SKM-1 (cell line): ENCODE results near the gene GIMAP7.

Experiments used
- DNase-seq: peaks from one replicate; lab custom pipeline; 2025; ENCODE audit not compliant: unreplicated experiment; lab: John Stamatoyannopoulos, UW

The GIMAP7 gene

DNA sequence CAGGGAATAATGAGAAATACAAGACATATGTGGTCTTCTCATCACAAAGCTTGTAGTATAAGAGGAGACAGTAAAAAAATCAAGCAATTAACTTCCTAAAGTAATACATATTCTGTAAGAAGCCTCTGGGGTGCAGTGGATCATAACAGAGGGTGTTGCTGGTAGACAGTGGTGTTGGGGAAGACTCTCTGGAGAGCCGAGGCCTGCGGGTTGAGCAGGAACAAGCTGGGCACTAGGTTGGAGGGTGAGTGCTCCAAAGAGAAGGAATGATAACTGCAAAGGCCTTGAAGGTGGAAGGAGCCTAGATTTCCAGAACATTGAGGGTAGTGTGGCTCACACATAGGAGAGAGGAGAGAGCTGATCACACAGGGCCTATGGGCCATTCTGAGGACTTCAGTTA, 54.0 kb downstream of the GIMAP7 start:
- no peak for DNase-seq

DNA sequence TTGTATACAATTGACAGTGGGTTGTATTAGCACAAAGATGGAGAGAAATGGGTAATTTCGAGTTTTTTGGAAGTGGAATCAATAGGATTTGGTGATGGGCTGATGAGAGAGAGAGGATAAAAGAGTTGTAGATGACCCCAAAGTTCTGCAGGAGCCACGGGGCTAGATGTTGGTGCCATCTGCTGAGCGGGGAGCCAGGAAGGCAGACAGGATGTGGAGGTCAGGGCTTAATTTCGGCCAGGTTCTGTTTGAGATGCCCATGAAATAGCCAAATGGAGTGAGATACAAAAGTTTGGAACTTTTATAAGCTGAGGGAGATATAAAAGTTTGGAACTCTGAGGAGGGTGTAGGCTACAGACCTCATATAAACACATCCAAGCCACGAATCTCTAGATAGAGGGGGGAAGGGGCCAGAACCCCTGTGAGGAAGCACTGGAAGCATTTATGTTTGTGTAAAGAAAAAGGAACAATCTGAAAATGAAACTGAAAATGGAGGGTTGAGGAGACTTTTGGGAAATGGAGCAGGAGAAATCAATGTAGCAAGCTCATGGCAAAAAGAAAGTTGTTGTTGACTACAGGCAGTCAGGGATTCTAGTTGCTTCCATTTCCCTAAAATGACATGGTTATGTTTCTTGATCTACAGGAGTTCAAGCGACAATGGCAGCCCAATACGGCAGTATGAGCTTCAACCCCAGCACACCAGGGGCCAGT, 54.7 kb downstream of the GIMAP7 start:
- DNase-seq, result no peak
